IMR-90 (cell line): ENCODE data around the gene RPS6KA5. TPM values are rescaled to one million over a fixed set of nuclear protein-coding genes. Genes with fewer than 3 reads are reported as not detected.
A peak's percentile ranks its signal among the peaks of the same experiment; 100 is the strongest.

Source experiments
- ATAC-seq: fragments of 200-7000 bp; cut with Tn5 transposase; 2 replicates; pipeline ENCODE4 v1.9.1; 2020; ENCODE audit warnings: low read depth, mild to moderate bottlenecking, moderate library complexity
- BruUV-seq: library from RNA; stranded (reverse); fragments of 400-500 nt; replicated peaks from 2 replicates; lab custom pipeline; 2021; lab: Mats Ljungman, UMichigan
- CTCF ChIA-PET: fragments of 300-600 bp; formaldehyde crosslinking; extraction: SDS; loops from one replicate; lab custom pipeline; 2021; ENCODE audit warnings: antibody characterized with exemption; lab: Yijun Ruan, JAX
- POLR2A ChIA-PET: fragments of 300-600 bp; sonication (Branson Sonifier 250); formaldehyde crosslinking; loops from one replicate; lab custom pipeline; 2022; ENCODE audit warnings: antibody characterized with exemption; ENCODE audit not compliant: unreplicated experiment; lab: Charles Lee
- DNase-seq: peaks from one replicate; pipeline ENCODE4 v3.0.0; 2013
- H2AFZ ChIP-seq: replicated peaks from 2 replicates; pipeline ENCODE3; 2013; ENCODE audit warnings: low read length, mild to moderate bottlenecking; ENCODE audit not compliant: poor library complexity
- H2AK5ac ChIP-seq: 2 replicates; pipeline ENCODE4 v1.6.1; 2013; ENCODE audit warnings: low read depth, low read length, inconsistent platforms
- H2AK9ac ChIP-seq: replicated peaks from 2 replicates; pipeline ENCODE3; 2013; ENCODE audit warnings: mild to moderate bottlenecking, low read depth, low read length, moderate library complexity; ENCODE audit not compliant: poor library complexity
- H2BK120ac ChIP-seq: 2 replicates; pipeline ENCODE4 v1.6.1; 2013; ENCODE audit warnings: low read depth, low read length, inconsistent platforms
- H2BK15ac ChIP-seq: 3 replicates; pipeline ENCODE4 v1.6.1; 2013; ENCODE audit warnings: low read depth, low read length, inconsistent platforms
- H2BK20ac ChIP-seq: 2 replicates; pipeline ENCODE4 v1.6.1; 2013; ENCODE audit warnings: low read depth, mild to moderate bottlenecking, inconsistent platforms, low read length, moderate library complexity
- H2BK5ac ChIP-seq: 2 replicates; pipeline ENCODE4 v1.6.1; 2013; ENCODE audit warnings: mild to moderate bottlenecking, low read depth, low read length, inconsistent platforms; ENCODE audit not compliant: poor library complexity, severe bottlenecking
- H3K14ac ChIP-seq: replicated peaks from 2 replicates; pipeline ENCODE4 v1.6.1; 2013; ENCODE audit warnings: low read depth, low read length, inconsistent platforms
- H3K18ac ChIP-seq: 2 replicates; pipeline ENCODE4 v1.6.1; 2013; ENCODE audit warnings: low read depth, low read length, control low read depth
- H3K23ac ChIP-seq: 2 replicates; pipeline ENCODE4 v1.6.1; 2013; ENCODE audit warnings: low read depth, low read length, inconsistent platforms
- H3K27ac ChIP-seq: 2 replicates; pipeline ENCODE4 v1.5.1; 2013; ENCODE audit warnings: mild to moderate bottlenecking, control low read depth, low read length; ENCODE audit not compliant: insufficient read depth
- H3K27me3 ChIP-seq: 2 replicates; pipeline ENCODE4 v1.6.1; 2013; ENCODE audit warnings: low read length; ENCODE audit not compliant: control insufficient read depth, insufficient read depth
- H3K36me3 ChIP-seq: 2 replicates; pipeline ENCODE4 v1.6.1; 2013; ENCODE audit warnings: low read length, mixed read lengths; ENCODE audit not compliant: control insufficient read depth, insufficient read depth
- H3K4ac ChIP-seq: 2 replicates; pipeline ENCODE4 v1.6.1; 2013; ENCODE audit warnings: low read depth, low read length, inconsistent platforms
- H3K4me1 ChIP-seq: 2 replicates; pipeline ENCODE4 v1.6.1; 2013; ENCODE audit warnings: low read length, mixed read lengths; ENCODE audit not compliant: control insufficient read depth, insufficient read depth
- H3K4me2 ChIP-seq: 2 replicates; pipeline ENCODE4 v1.6.1; 2013; ENCODE audit warnings: low read depth, mild to moderate bottlenecking, control low read depth, low read length, moderate library complexity
- H3K4me3 ChIP-seq: 2 replicates; pipeline ENCODE4 v1.5.1; 2013; ENCODE audit warnings: low read depth, mild to moderate bottlenecking, control low read depth, low read length, moderate library complexity; ENCODE audit not compliant: insufficient read depth
- H3K56ac ChIP-seq: 2 replicates; pipeline ENCODE4 v1.6.1; 2013; ENCODE audit warnings: low read length, inconsistent platforms; ENCODE audit not compliant: insufficient read depth; ENCODE audit errors: extremely low read depth
- H3K79me1 ChIP-seq, 2 experiments: 2 replicates each; pipeline ENCODE4 v1.6.1; 2013; ENCODE audit warnings: low read length in 2 of 2, inconsistent platforms in 1 of 2, low read depth in 1 of 2
- H3K9ac ChIP-seq: 2 replicates; pipeline ENCODE4 v1.6.1; 2013; ENCODE audit warnings: low read depth, low read length, control low read depth
- H3K9me1 ChIP-seq: 2 replicates; pipeline ENCODE4 v1.6.1; 2013; ENCODE audit warnings: low read length, inconsistent platforms; ENCODE audit not compliant: insufficient read depth
- H3K9me3 ChIP-seq: 2 replicates; pipeline ENCODE4 v1.6.1; 2013; ENCODE audit warnings: low read length; ENCODE audit not compliant: control insufficient read depth, insufficient read depth
- H4K20me1 ChIP-seq: 2 replicates; pipeline ENCODE4 v1.6.1; 2013; ENCODE audit warnings: low read length, inconsistent platforms; ENCODE audit not compliant: insufficient read depth
- H4K5ac ChIP-seq: 2 replicates; pipeline ENCODE4 v1.6.1; 2013; ENCODE audit warnings: mild to moderate bottlenecking, low read depth, low read length, control low read depth
- H4K8ac ChIP-seq, 2 experiments: 2 replicates each; pipeline ENCODE4 v1.6.1; 2013; ENCODE audit warnings: low read depth in 2 of 2, low read length in 2 of 2, control low read depth in 1 of 2, inconsistent platforms in 1 of 2
- H4K91ac ChIP-seq: 2 replicates; pipeline ENCODE4 v1.6.1; 2013; ENCODE audit warnings: low read depth, low read length, inconsistent platforms; ENCODE audit not compliant: insufficient read depth
- BHLHE40 ChIP-seq: fragments of 150-350 bp; IDR thresholded peaks from 2 replicates; pipeline ENCODE4 v1.6.1; 2016; ENCODE audit warnings: mild to moderate bottlenecking, low read depth, low read length
- CEBPB ChIP-seq: IDR thresholded peaks from 2 replicates; pipeline ENCODE4 v1.6.1; 2012; ENCODE audit warnings: low read depth, low read length, improper control_type of control experiment
- CHD1 ChIP-seq: IDR thresholded peaks from 2 replicates; pipeline ENCODE4 v1.6.1; 2012; ENCODE audit warnings: low read depth, low read length, improper control_type of control experiment
- CTCF ChIP-seq: conservative IDR thresholded peaks from 2 replicates; pipeline ENCODE4 v1.5.1; 2012; ENCODE audit warnings: mild to moderate bottlenecking, low read depth, low read length, improper control_type of control experiment
- ELK1 ChIP-seq: fragments of 150-350 bp; IDR thresholded peaks from 2 replicates; pipeline ENCODE4 v1.6.1; 2016; ENCODE audit warnings: low read depth, mild to moderate bottlenecking, low read length, moderate library complexity, borderline replicate concordance
- FOS ChIP-seq: fragments of 150-350 bp; IDR thresholded peaks from 2 replicates; pipeline ENCODE4 v1.6.1; 2016; ENCODE audit warnings: low read depth, low read length
- MAFK ChIP-seq: IDR thresholded peaks from 2 replicates; pipeline ENCODE4 v1.6.1; 2012; ENCODE audit warnings: low read depth, low read length, improper control_type of control experiment
- MAZ ChIP-seq: IDR thresholded peaks from 2 replicates; pipeline ENCODE4 v1.6.1; 2012; ENCODE audit warnings: low read depth, mild to moderate bottlenecking, low read length, improper control_type of control experiment, moderate library complexity, borderline replicate concordance
- MXI1 ChIP-seq: IDR thresholded peaks from 2 replicates; pipeline ENCODE4 v1.6.1; 2012; ENCODE audit warnings: low read depth, mild to moderate bottlenecking, low read length, moderate library complexity, borderline replicate concordance
- NFE2L2 ChIP-seq: fragments of 150-350 bp; IDR thresholded peaks from 2 replicates; pipeline ENCODE4 v1.6.1; 2016; ENCODE audit warnings: low read depth, mild to moderate bottlenecking, low read length
- POLR2A ChIP-seq: IDR thresholded peaks from 2 replicates; pipeline ENCODE4 v1.6.1; 2012; ENCODE audit warnings: mild to moderate bottlenecking, low read depth, low read length
- RAD21 ChIP-seq: IDR thresholded peaks from 2 replicates; pipeline ENCODE4 v1.6.1; 2012; ENCODE audit warnings: low read length, improper control_type of control experiment
- RCOR1 ChIP-seq: IDR thresholded peaks from 2 replicates; pipeline ENCODE4 v1.6.1; 2012; ENCODE audit warnings: mild to moderate bottlenecking, low read length, improper control_type of control experiment; ENCODE audit not compliant: insufficient replicate concordance
- RFX5 ChIP-seq: IDR thresholded peaks from 2 replicates; pipeline ENCODE4 v1.8.0; 2012; ENCODE audit warnings: low read depth, mild to moderate bottlenecking, low read length, moderate library complexity
- SMC3 ChIP-seq: fragments of 150-350 bp; IDR thresholded peaks from 2 replicates; pipeline ENCODE4 v1.6.1; 2016; ENCODE audit warnings: low read depth, mild to moderate bottlenecking, antibody characterized with exemption, low read length, moderate library complexity
- USF2 ChIP-seq: fragments of 150-350 bp; IDR thresholded peaks from 2 replicates; pipeline ENCODE4 v1.6.1; 2017; ENCODE audit warnings: mild to moderate bottlenecking, antibody characterized with exemption, low read length, low read depth
- WGBS, 2 experiments: methylation state at CpG; one replicate each; pipeline versions ENCODE4 v1.1.5 to v1.1.7; 2013; ENCODE audit warnings: missing lambda C conversion rate in 2 of 2; ENCODE audit not compliant: insufficient read length in 1 of 2; ENCODE audit errors: extremely low coverage in 2 of 2; 5-methylcytosine and 5-hydroxymethylcytosine counted together
- dilution Hi-C: fragments of 300-500 bp; cut with HindIII; formaldehyde crosslinking; loops from one replicate; pipeline ENCODE4 v1.14.3; 2018; ENCODE audit warnings: low sequenced_read_pairs; ENCODE audit not compliant: unreplicated experiment
- in situ Hi-C: fragments of 300-500 bp; cut with MboI; formaldehyde crosslinking; loops from 3 replicates; pipeline ENCODE4 v1.14.3; 2019; ENCODE audit warnings: low sequenced_read_pairs, inconsistent platforms, mixed read lengths
- intact Hi-C: fragments of 100-400 bp; cut with micrococcal nuclease; formaldehyde crosslinking; loops from 2 replicates; pipeline ENCODE4 v1.10.0; 2022
- polyA plus RNA-seq, 3 experiments: library from polyadenylated mRNA; depleted of rRNA; stranded (reverse); fragments of >200 nt; gene quantifications; 2 replicates each; pipeline ENCODE4 v1.2.3, GENCODE V29; 2012; ENCODE audit warnings: low replicate concordance in 1 of 3
- total RNA-seq: library from RNA; depleted of rRNA; stranded (reverse); fragments of >200 nt; gene quantifications from 2 replicates; pipeline ENCODE4 v1.2.3, GENCODE V29; 2012

Gene RPS6KA5
- total and polyA plus RNA-seq, 2 of the 4 experiments (the other 2 are of a cell fraction): 0.36 TPM

- no peak overlapping the region for H3K4me3 ChIP-seq
- no peaks in the 10 kb centered on the region for H3K9me3 ChIP-seq
- no peak overlapping the region for H4K8ac ChIP-seq
- H2AK5ac ChIP-seq: no peak overlapping the region
- POLR2A ChIA-PET: no interaction called here
- H3K56ac ChIP-seq: no peak overlapping the region
- DNase-seq (no peak), ATAC-seq (no peak)
- no peak overlapping the region for H3K9ac ChIP-seq
- no peak overlapping the region for H3K14ac ChIP-seq
- H3K4ac ChIP-seq: no peak overlapping the region
- TF ChIP-seq POLR2A: no peak
- no peak for TF ChIP-seq CTCF
- TF ChIP-seq RAD21: no peak
- no peak for TF ChIP-seq MAFK
- TF ChIP-seq CHD1: no peak
- no peak for TF ChIP-seq NFE2L2
- no peak for TF ChIP-seq ELK1
- TF ChIP-seq USF2: no peak
- no peak for TF ChIP-seq MAZ
- no peak for TF ChIP-seq SMC3
- TF ChIP-seq CEBPB: no peak
- no peak for TF ChIP-seq BHLHE40
- no peak for TF ChIP-seq RCOR1
- no peak for TF ChIP-seq RFX5
- TF ChIP-seq MXI1: no peak
- no peak for TF ChIP-seq FOS
- no peak overlapping the region for H2BK120ac ChIP-seq
- H4K20me1 ChIP-seq: no peaks in the 10 kb centered on the region
- dilution Hi-C loops: no loop called here
- no peaks in the 10 kb centered on the region for H3K36me3 ChIP-seq
- no CpG with 5 or more reads among the region's 4 CpGs for WGBS, 2 experiments
- no peak overlapping the region for H2BK15ac ChIP-seq
- H3K79me1 ChIP-seq: no peaks in the 10 kb centered on the region
- peaks cover 7% of the 10 kb centered on the region for H3K4me1 ChIP-seq
- no peak overlapping the region for H3K23ac ChIP-seq
- no peak overlapping the region for H4K91ac ChIP-seq
- in situ Hi-C loops: no loop called here
- H2BK5ac ChIP-seq: no peak overlapping the region
- H2AK9ac ChIP-seq: no peak overlapping the region
- CTCF ChIA-PET: no interaction called here
- H2AFZ ChIP-seq: peak overlapping the region; percentile 43
- no TSS peak for BruUV-seq
- no peak overlapping the region for H3K4me2 ChIP-seq
- intact Hi-C loops: no loop called here
- H3K27ac ChIP-seq: no peak overlapping the region
- no peak overlapping the region for H3K18ac ChIP-seq
- peaks cover 8% of the 10 kb centered on the region; the same call in 1 of the 2 replicates for H3K9me1 ChIP-seq
- H3K27me3 ChIP-seq: peaks cover 4% of the 10 kb centered on the region; the same call in 1 of the 2 replicates
- H2BK20ac ChIP-seq: no peak overlapping the region
- no peak overlapping the region for H4K5ac ChIP-seq
Observed at GRCh38 chr14:90829677-90830076, 230.8 kb downstream of the RPS6KA5 start.
